GM23338 (cell line): ENCODE results near the gene SMG9. TPM values are rescaled to one million over a fixed set of nuclear protein-coding genes. Genes with fewer than 3 reads are reported as not detected.

Experiments
- ATAC-seq: fragments of 200-7000 bp; cut with Tn5 transposase; 3 replicates; pipeline ENCODE4 v1.9.1; 2020
- DNase-seq: peaks from one replicate; pipeline ENCODE4 v3.0.0-alpha.2; 2015; ENCODE audit warnings: low spot score
- H2AFZ ChIP-seq: fragments of 200-600 bp; sonication (generic); 2 replicates; pipeline ENCODE4 v1.8.0; 2016; ENCODE audit warnings: antibody characterized with exemption, mild to moderate bottlenecking, moderate library complexity
- H3F3A ChIP-seq: fragments of 200-600 bp; sonication (generic); replicated peaks from 2 replicates; pipeline ENCODE4 v1.8.0; 2017; ENCODE audit warnings: antibody characterized with exemption, mixed run types, low read depth
- H3K27ac ChIP-seq: fragments of 200-600 bp; sonication (generic); 2 replicates; pipeline ENCODE4 v1.6.1; 2016; ENCODE audit warnings: low read depth
- H3K27me3 ChIP-seq: fragments of 200-600 bp; sonication (generic); 2 replicates; pipeline ENCODE4 v1.8.0; 2016; ENCODE audit warnings: mild to moderate bottlenecking, mixed run types, moderate library complexity; ENCODE audit not compliant: insufficient read depth
- H3K36me3 ChIP-seq: fragments of 200-600 bp; sonication (generic); 2 replicates; pipeline ENCODE4 v1.8.0; 2016; ENCODE audit warnings: mild to moderate bottlenecking; ENCODE audit not compliant: insufficient read depth
- H3K4me1 ChIP-seq: fragments of 200-600 bp; sonication (generic); 2 replicates; pipeline ENCODE4 v1.8.0; 2016; ENCODE audit warnings: mild to moderate bottlenecking, moderate library complexity; ENCODE audit not compliant: insufficient read depth
- H3K4me2 ChIP-seq: fragments of 200-600 bp; sonication (generic); 2 replicates; pipeline ENCODE4 v1.7.1; 2017; ENCODE audit warnings: mixed run types
- H3K4me3 ChIP-seq: fragments of 200-600 bp; sonication (generic); 2 replicates; pipeline ENCODE4 v1.6.1; 2016; ENCODE audit warnings: mixed run types
- H3K79me2 ChIP-seq: fragments of 200-600 bp; sonication (generic); replicated peaks from 2 replicates; pipeline ENCODE4 v1.8.0; 2017; ENCODE audit warnings: mild to moderate bottlenecking; ENCODE audit not compliant: insufficient read depth
- H3K9me2 ChIP-seq: fragments of 200-600 bp; sonication (generic); 2 replicates; pipeline ENCODE4 v1.8.0; 2017; ENCODE audit not compliant: insufficient read depth
- H4K20me1 ChIP-seq: fragments of 200-600 bp; sonication (generic); replicated peaks from 2 replicates; pipeline ENCODE4 v1.8.0; 2017; ENCODE audit warnings: mild to moderate bottlenecking; ENCODE audit not compliant: insufficient read depth
- H3K27ac Mint-ChIP-seq: 2 replicates; pipeline ENCODE4 v1.8.0; 2020; ENCODE audit warnings: inconsistent platforms, mild to moderate bottlenecking, moderate library complexity, mixed read lengths
- H3K27me3 Mint-ChIP-seq: 3 replicates; pipeline ENCODE4 v1.8.0; 2022; ENCODE audit warnings: low read depth, mild to moderate bottlenecking, moderate library complexity, mixed read lengths, inconsistent platforms; ENCODE audit not compliant: insufficient read depth, poor library complexity
- H3K36me3 Mint-ChIP-seq: 3 replicates; pipeline ENCODE4 v1.8.0; 2021; ENCODE audit warnings: low read depth, mild to moderate bottlenecking, inconsistent platforms, moderate library complexity, mixed read lengths
- H3K4me1 Mint-ChIP-seq: 3 replicates; pipeline ENCODE4 v1.8.0; 2020; ENCODE audit warnings: mild to moderate bottlenecking, inconsistent platforms, mixed read lengths
- H3K4me3 Mint-ChIP-seq: 3 replicates; pipeline ENCODE4 v1.8.0; 2021; ENCODE audit warnings: moderate library complexity, mild to moderate bottlenecking, inconsistent platforms, mixed read lengths
- H3K9me3 Mint-ChIP-seq: 3 replicates; pipeline ENCODE4 v1.8.0; 2020; ENCODE audit warnings: moderate library complexity, mild to moderate bottlenecking, inconsistent platforms, mixed read lengths
- CTCF ChIP-seq, 2 experiments: fragments of 200-600 bp in 1 of 2; sonication (generic) in 1 of 2; conservative IDR thresholded peaks; 2 replicates each; pipeline versions ENCODE4 v1.5.1 to v1.6.1; 2016 to 2017; ENCODE audit warnings: antibody characterized with exemption in 2 of 2, low read depth in 2 of 2, mild to moderate bottlenecking in 2 of 2, moderate library complexity in 1 of 2
- JUNB ChIP-seq: IDR thresholded peaks from one replicate; pipeline ENCODE4 v1.6.1; 2016; ENCODE audit warnings: antibody characterized with exemption; ENCODE audit not compliant: unreplicated experiment
- POLR2AphosphoS5 ChIP-seq: IDR thresholded peaks from 2 replicates; pipeline ENCODE4 v1.6.1; 2016; ENCODE audit warnings: antibody characterized with exemption, low read depth
- REST ChIP-seq: IDR thresholded peaks from one replicate; pipeline ENCODE4 v1.6.1; 2018; ENCODE audit warnings: antibody characterized with exemption; ENCODE audit not compliant: unreplicated experiment
- STAT1 ChIP-seq: IDR thresholded peaks from one replicate; pipeline ENCODE4 v1.6.1; 2016; ENCODE audit warnings: antibody characterized with exemption; ENCODE audit not compliant: unreplicated experiment
- ZNF114 ChIP-seq: fragments of 250-450 bp; sonication (Bioruptor Pico); IDR thresholded peaks from 2 replicates; pipeline ENCODE4 v1.5.0; 2020; ENCODE audit warnings: mild to moderate bottlenecking, moderate library complexity
- ZNF331 ChIP-seq: fragments of 250-450 bp; sonication (Bioruptor Pico); IDR thresholded peaks from 2 replicates; pipeline ENCODE4 v1.5.0; 2020; ENCODE audit warnings: low read depth, mild to moderate bottlenecking, moderate library complexity
- polyA plus RNA-seq: library from polyadenylated mRNA; unstranded; fragments of >200 nt; fragmentation: Nextera tagmentation; extraction: Ambion mirVana; gene quantifications from 2 replicates; pipeline ENCODE4 v1.2.1, GENCODE V29; 2016
- total RNA-seq: library from RNA; depleted of rRNA; stranded (reverse); fragments of >200 nt; shearing (Covaris generic); gene quantifications from 2 replicates; pipeline ENCODE4 v1.2.3, GENCODE V29; 2014

Gene SMG9
- total and polyA plus RNA-seq, 2 experiments from 2014 or later: 13.2 to 14.0 TPM

- TF ChIP-seq REST: no peak
Observed at GRCh38 chr19:43690444-43690843, 64.3 kb downstream of the SMG9 start (continued).

GRCh38 chr19:43688059-43688701 is 66.6 kb downstream of the SMG9 start:
- Histone ChIP-seq H3F3A (no peaks in the 10 kb centered on the region), H3K4me1 (no peaks in the 10 kb centered on the region), H4K20me1 (no peaks in the 10 kb centered on the region), H2AFZ (no peak overlapping the region), H3K27ac (no peak overlapping the region), H3K4me2 (no peak overlapping the region), H3K9me2 (no peaks in the 10 kb centered on the region), H3K36me3 (no peaks in the 10 kb centered on the region), H3K79me2 (no peaks in the 10 kb centered on the region), H3K4me3 (no peak overlapping the region), H3K27me3 (no peaks in the 10 kb centered on the region)
- Mint-ChIP-seq H3K4me1 (no peaks in the 10 kb centered on the region; the same call in 2 of the 3 replicates), H3K27me3 (peaks cover 10% of the 10 kb centered on the region), H3K36me3 (no peaks in the 10 kb centered on the region), H3K27ac (no peak overlapping the region), H3K4me3 (no peak overlapping the region), H3K9me3 (peaks cover 19% of the 10 kb centered on the region)
- no peak for ATAC-seq
- TF ChIP-seq JUNB: no peak
- TF ChIP-seq ZNF114 (CRISPR knock-in tag): no peak
- TF ChIP-seq REST: no peak
- TF ChIP-seq ZNF331 (CRISPR knock-in tag): no peak
- TF ChIP-seq STAT1: no peak
- TF ChIP-seq POLR2AphosphoS5: no peak
- TF ChIP-seq CTCF (conservative IDR thresholded peaks at IDR 0.05; ENCODE audit: low read depth in 2 of 2): no peak
- no peak for DNase-seq
